H1 (cell line): ENCODE data around the gene NBL1. TPM values are rescaled to one million over a fixed set of nuclear protein-coding genes. Genes with fewer than 3 reads are reported as not detected.

Source experiments
- CTCF ChIA-PET: fragments of 300-600 bp; sonication (Branson Sonifier 250); formaldehyde crosslinking; loops from one replicate; lab custom pipeline; 2021; ENCODE audit not compliant: partially characterized antibody; lab: Charles Lee
- POLR2A ChIA-PET: fragments of 300-600 bp; sonication (Branson Sonifier 250); formaldehyde crosslinking; loops from one replicate; lab custom pipeline; 2021; ENCODE audit warnings: inconsistent platforms; ENCODE audit not compliant: partially characterized antibody; lab: Charles Lee
- DNase-seq, 2 experiments: peaks; one replicate each; pipeline versions ENCODE4 v3.0.0 to v3.0.0-alpha.2; 2010 to 2022; ENCODE audit warnings: low spot score in 2 of 2, low read depth in 1 of 2, mixed read lengths in 1 of 2
- FAIRE-seq: peaks from 2 replicates; lab custom pipeline; 2011; peaks lifted over from hg19 to GRCh38; lab: Jason Lieb, UNC
- H2AFZ ChIP-seq: 2 replicates; pipeline ENCODE4 v1.8.1; 2012; ENCODE audit warnings: low read length, inconsistent platforms
- H2AK5ac ChIP-seq: 2 replicates; pipeline ENCODE4 v1.6.1; 2013; ENCODE audit warnings: low read depth, low read length
- H2BK120ac ChIP-seq: replicated peaks from 2 replicates; pipeline ENCODE3; 2013; ENCODE audit warnings: low read depth, low read length, inconsistent platforms
- H2BK12ac ChIP-seq: 2 replicates; pipeline ENCODE4 v1.6.1; 2013; ENCODE audit warnings: low read depth, low read length
- H2BK15ac ChIP-seq: 2 replicates; pipeline ENCODE4 v1.6.1; 2013; ENCODE audit warnings: low read length
- H2BK20ac ChIP-seq: 2 replicates; pipeline ENCODE4 v1.6.1; 2013; ENCODE audit warnings: low read length
- H2BK5ac ChIP-seq: 2 replicates; pipeline ENCODE4 v1.6.1; 2013; ENCODE audit warnings: low read depth, low read length
- H3K14ac ChIP-seq: 2 replicates; pipeline ENCODE4 v1.6.1; 2013; ENCODE audit warnings: inconsistent platforms; ENCODE audit not compliant: insufficient read length
- H3K18ac ChIP-seq: 2 replicates; pipeline ENCODE4 v1.6.1; 2013; ENCODE audit warnings: low read length; ENCODE audit errors: extremely low read depth
- H3K23ac ChIP-seq: 2 replicates; pipeline ENCODE4 v1.6.1; 2013; ENCODE audit warnings: inconsistent platforms; ENCODE audit not compliant: insufficient read length
- H3K23me2 ChIP-seq: 2 replicates; pipeline ENCODE4 v1.6.1; 2013; ENCODE audit warnings: low read depth, low read length
- H3K27ac ChIP-seq: 2 replicates; pipeline ENCODE4 v1.6.1; 2011; ENCODE audit warnings: low read depth, low read length, inconsistent platforms
- H3K27me3 ChIP-seq, 4 experiments: replicated peaks in 1 of 4; 1 replicate in 1 of 4; 2 replicates in 3 of 4; pipeline versions ENCODE4 v1.6.1 to v1.8.1; 2011 to 2013; ENCODE audit warnings: low read length in 3 of 4, mild to moderate bottlenecking in 3 of 4, inconsistent platforms in 2 of 4, mixed read lengths in 2 of 4, moderate library complexity in 1 of 4; ENCODE audit not compliant: control insufficient read depth in 3 of 4, insufficient read depth in 3 of 4; ENCODE audit errors: extremely low read depth in 1 of 4
- H3K36me3 ChIP-seq, 4 experiments: 2 replicates each; pipeline versions ENCODE4 v1.6.1 to v1.8.1; 2011 to 2013; ENCODE audit warnings: mild to moderate bottlenecking in 4 of 4, low read length in 3 of 4, moderate library complexity in 2 of 4, control low read depth in 1 of 4, inconsistent platforms in 1 of 4; ENCODE audit not compliant: insufficient read depth in 4 of 4, control insufficient read depth in 2 of 4
- H3K4ac ChIP-seq: replicated peaks from 2 replicates; pipeline ENCODE3; 2013; ENCODE audit warnings: low read length, low read depth, mixed read lengths, inconsistent platforms; ENCODE audit not compliant: insufficient read length
- H3K4me1 ChIP-seq, 4 experiments: replicated peaks in 1 of 4; 1 replicate in 1 of 4; 2 replicates in 3 of 4; pipeline versions ENCODE4 v1.6.1 to v1.8.1; 2011 to 2013; ENCODE audit warnings: low read length in 3 of 4, inconsistent platforms in 2 of 4, mixed read lengths in 1 of 4; ENCODE audit not compliant: insufficient read depth in 4 of 4, control insufficient read depth in 3 of 4
- H3K4me2 ChIP-seq, 2 experiments: 2 replicates each; pipeline versions ENCODE4 v1.6.1 to v1.8.1; 2011 to 2013; ENCODE audit warnings: low read depth in 2 of 2, low read length in 2 of 2, control low read depth in 1 of 2, inconsistent platforms in 1 of 2, mild to moderate bottlenecking in 1 of 2; ENCODE audit not compliant: insufficient read depth in 1 of 2
- H3K4me3 ChIP-seq, 4 experiments: fragments of 200-600, 300-600 bp in 1 of 4; sonication (generic), shearing (Covaris generic), sonication (Bioruptor Twin) in 1 of 4; 2 replicates each; pipeline versions ENCODE4 v1.5.1 to v1.8.1; 2011 to 2016; ENCODE audit warnings: low read length in 4 of 4, low read depth in 3 of 4, control low read depth in 2 of 4, inconsistent platforms in 2 of 4, mild to moderate bottlenecking in 2 of 4, mixed read lengths in 1 of 4, moderate library complexity in 1 of 4; ENCODE audit not compliant: insufficient read depth in 2 of 4; ENCODE audit errors: extremely low read depth in 1 of 4
- H3K56ac ChIP-seq: replicated peaks from 2 replicates; pipeline ENCODE3; 2013; ENCODE audit warnings: low read depth, mild to moderate bottlenecking, mixed read lengths, low read length, inconsistent platforms; ENCODE audit not compliant: insufficient read length
- H3K79me1 ChIP-seq: 2 replicates; pipeline ENCODE4 v1.6.1; 2013; ENCODE audit warnings: low read depth, low read length, control low read depth
- H3K79me2 ChIP-seq, 2 experiments: 2 replicates each; pipeline versions ENCODE4 v1.6.1 to v1.8.1; 2012 to 2013; ENCODE audit warnings: low read length in 2 of 2, mild to moderate bottlenecking in 2 of 2, inconsistent platforms in 1 of 2; ENCODE audit not compliant: insufficient read depth in 2 of 2, control insufficient read depth in 1 of 2
- H3K9ac ChIP-seq, 4 experiments: replicated peaks in 1 of 4; 1 replicate in 1 of 4; 2 replicates in 3 of 4; pipeline versions ENCODE4 v1.6.1 to v1.8.1; 2011 to 2013; ENCODE audit warnings: low read depth in 3 of 4, low read length in 3 of 4, control low read depth in 2 of 4, mild to moderate bottlenecking in 2 of 4, moderate library complexity in 2 of 4, inconsistent platforms in 1 of 4; ENCODE audit errors: extremely low read depth in 1 of 4
- H3K9me3 ChIP-seq, 2 experiments: 2 replicates each; pipeline versions ENCODE4 v1.6.1 to v1.8.1; 2012 to 2013; ENCODE audit warnings: mild to moderate bottlenecking in 2 of 2, moderate library complexity in 2 of 2, control low read depth in 1 of 2, inconsistent platforms in 1 of 2, low read depth in 1 of 2, low read length in 1 of 2, mixed read lengths in 1 of 2; ENCODE audit not compliant: insufficient read depth in 2 of 2
- H4K20me1 ChIP-seq, 2 experiments: replicated peaks in 1 of 2; 2 replicates each; pipeline versions ENCODE3 to v1.8.1; 2011 to 2013; ENCODE audit warnings: inconsistent platforms in 2 of 2, low read length in 2 of 2, mild to moderate bottlenecking in 1 of 2; ENCODE audit not compliant: insufficient read depth in 2 of 2, control insufficient read depth in 1 of 2
- H4K5ac ChIP-seq: 2 replicates; pipeline ENCODE4 v1.6.1; 2013; ENCODE audit warnings: low read length, low read depth, mixed read lengths, inconsistent platforms; ENCODE audit not compliant: insufficient read length
- H4K8ac ChIP-seq: 2 replicates; pipeline ENCODE4 v1.8.0; 2013; ENCODE audit warnings: mild to moderate bottlenecking, moderate library complexity, low read length, inconsistent platforms; ENCODE audit not compliant: insufficient read depth; ENCODE audit errors: extremely low read depth
- H4K91ac ChIP-seq: replicated peaks from 2 replicates; pipeline ENCODE3; 2013; ENCODE audit warnings: low read length, mixed read lengths, inconsistent platforms; ENCODE audit not compliant: insufficient read length
- CBX8 ChIP-seq: fragments of 300-800, 300-1000 bp; sonication (generic); IDR thresholded peaks from 2 replicates; pipeline ENCODE4 v1.7.1; 2016; ENCODE audit warnings: low read depth, low read length, borderline replicate concordance
- CTCF ChIP-seq, 3 experiments: IDR thresholded peaks; 1 replicate in 2 of 3; 2 replicates in 1 of 3; pipeline versions ENCODE4 v1.5.1 to v1.6.1; 2011; ENCODE audit warnings: low read length in 3 of 3, mild to moderate bottlenecking in 3 of 3, inconsistent platforms in 2 of 3, low read depth in 1 of 3, moderate library complexity in 1 of 3; ENCODE audit not compliant: insufficient read depth in 1 of 3; ENCODE audit errors: control extremely low read depth in 1 of 3
- GABPA ChIP-seq: IDR thresholded peaks from 2 replicates; pipeline ENCODE4 v1.6.1; 2011; ENCODE audit warnings: mild to moderate bottlenecking, low read length, moderate library complexity, borderline replicate concordance; ENCODE audit not compliant: insufficient read depth
- TEAD4 ChIP-seq: IDR thresholded peaks from 2 replicates; pipeline ENCODE4 v1.6.1; 2012; ENCODE audit warnings: low read depth, low read length, inconsistent platforms, mixed read lengths
- WGBS, 2 experiments: shearing (Covaris generic) in 1 of 2; methylation state at CpG; one replicate each; pipeline versions ENCODE4 v1.1.6 to v1.1.7; 2013 to 2015; ENCODE audit warnings: low lambda C conversion rate in 2 of 2, mixed read lengths in 2 of 2, inconsistent platforms in 1 of 2, low coverage in 1 of 2, missing lambda C conversion rate in 1 of 2; ENCODE audit not compliant: insufficient replicate concordance in 2 of 2, insufficient coverage in 1 of 2, insufficient read length in 1 of 2; ENCODE audit errors: extremely low coverage in 1 of 2, missing lambda C conversion rate in 1 of 2; 5-methylcytosine and 5-hydroxymethylcytosine counted together
- polyA plus RNA-seq, 7 experiments: library from polyadenylated mRNA; depleted of rRNA in 3 of 7; stranded (reverse) in 5 of 7; unstranded in 2 of 7; fragments of >200 nt in 5 of 7; fragments of 200-250 nt in 2 of 7; gene quantifications; 1 replicate in 5 of 7; 2 replicates in 1 of 7; 4 replicates in 1 of 7; pipeline versions ENCODE4 v1.2.1 to v1.2.3, GENCODE V29; 2011 to 2013; ENCODE audit warnings: missing spikeins in 2 of 7, mixed read lengths in 2 of 7
- total RNA-seq: library from RNA; stranded (reverse); fragmentation: NEBNext Ultra II Directional; extraction: Animal tissue kit (Norgen Biotek cat#: 25700); gene quantifications from 2 replicates; pipeline ENCODE4 v1.2.1, GENCODE V29; 2021

Gene NBL1
- total and polyA plus RNA-seq, 2 of the 8 experiments (the other 6 are each of a cell fraction or from before 2014, with no cell fraction given): 8.7 to 9.7 TPM

DNA sequence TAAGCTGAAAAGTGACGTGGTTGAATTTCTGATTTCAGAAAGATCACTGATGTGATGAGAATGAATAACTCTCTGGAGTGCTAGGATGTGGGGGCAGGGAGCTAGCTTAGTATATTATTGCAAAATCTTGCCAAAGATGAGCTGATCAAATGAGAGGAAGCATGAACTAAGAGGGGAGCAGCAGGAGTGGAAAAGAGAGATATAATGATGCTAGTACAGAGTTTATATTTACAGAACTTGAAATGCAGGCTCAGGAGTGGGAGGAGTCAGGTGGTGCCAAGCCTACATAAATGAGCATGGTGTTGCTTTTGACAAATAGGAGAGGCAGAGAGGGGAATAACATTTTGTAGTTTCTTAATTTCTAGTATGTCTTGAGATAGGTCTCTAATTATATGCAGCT is 38.1 kb upstream of the NBL1 start:
- WGBS, 2 experiments: 85% methylated on average over 1 of the region's 1 CpG; no CpG with 5 or more reads in 1 of the 2 experiments
- TF ChIP-seq TEAD4: no peak
- no peak for TF ChIP-seq GABPA
- TF ChIP-seq CTCF (IDR thresholded peaks at IDR 0.05; ENCODE audit: control extremely low read depth in 1 of 3, insufficient read depth in 1 of 3, low read depth in 1 of 3, low read length in 3 of 3): no peak
- TF ChIP-seq CBX8: no peak
- H2BK120ac ChIP-seq: no peak overlapping the region

More for the DNA sequence above, 38.1 kb upstream of the NBL1 start:
- H4K8ac ChIP-seq: no peak overlapping the region
- no peak overlapping the region for H3K4me3 ChIP-seq
- no peak for DNase-seq
- H3K23me2 ChIP-seq: no peaks in the 10 kb centered on the region; the same call in 1 of the 2 replicates
- H2BK15ac ChIP-seq: no peak overlapping the region
- H4K91ac ChIP-seq: no peak overlapping the region
- no peaks in the 10 kb centered on the region; a peak in 1 of 8 replicates for H3K36me3 ChIP-seq
- H3K9ac ChIP-seq: no peak overlapping the region
- CTCF ChIA-PET: interaction anchor here (0.6 to 1.9 kb wide), 5 partner anchors 9 to 265 kb away, joined by 3 to 6 read pairs (median 4); no protein-coding TSS in a partner anchor
- no peaks in the 10 kb centered on the region for H3K9me3 ChIP-seq
- FAIRE-seq: no peak
- no peaks in the 10 kb centered on the region for H3K27me3 ChIP-seq
- peaks cover 9% of the 10 kb centered on the region; the same call in 1 of the 2 replicates for H3K79me1 ChIP-seq
- no peak overlapping the region for H3K23ac ChIP-seq
- H2BK5ac ChIP-seq: no peak overlapping the region
- no peak overlapping the region for H2BK20ac ChIP-seq
- no peak overlapping the region for H3K4ac ChIP-seq
- H2BK12ac ChIP-seq: no peak overlapping the region
- H2AK5ac ChIP-seq: no peak overlapping the region
- POLR2A ChIA-PET: no interaction called here
- no peak overlapping the region for H3K14ac ChIP-seq
- no peak overlapping the region for H2AFZ ChIP-seq
- no peak overlapping the region for H3K56ac ChIP-seq
- H4K20me1 ChIP-seq: peaks cover 8% of the 10 kb centered on the region in 2 experiments
- H3K18ac ChIP-seq: no peak overlapping the region
- H3K4me1 ChIP-seq: no peaks in the 10 kb centered on the region
- peaks cover 4 to 83% of the 10 kb centered on the region in 2 experiments; a peak in 3 of 4 replicates for H3K79me2 ChIP-seq
- no peak overlapping the region for H4K5ac ChIP-seq
- no peak overlapping the region for H3K27ac ChIP-seq
- no peak overlapping the region for H3K4me2 ChIP-seq
